HepG2 (cell line): ENCODE data around the gene SMIM14. TPM values are rescaled to one million over a fixed set of nuclear protein-coding genes. Genes with fewer than 3 reads are reported as not detected.

Source experiments
- CEBPB ChIP-seq: IDR thresholded peaks from 2 replicates; pipeline ENCODE4 v1.6.1; 2011; ENCODE audit warnings: low read depth, low read length, improper control_type of control experiment, borderline replicate concordance
- ISL2 ChIP-seq: sonication (generic); formaldehyde crosslinking; IDR thresholded peaks from 2 replicates; pipeline ENCODE4 v1.5.0; 2020; ENCODE audit warnings: missing genetic modification reagents
- KLF13 ChIP-seq: sonication (generic); formaldehyde crosslinking; IDR thresholded peaks from 2 replicates; pipeline ENCODE4 v1.4.0; 2020; ENCODE audit warnings: mild to moderate bottlenecking, missing genetic modification reagents
- KMT2A ChIP-seq: sonication (generic); formaldehyde crosslinking; IDR thresholded peaks from 2 replicates; pipeline ENCODE4 v1.4.0; 2020; ENCODE audit warnings: missing genetic modification reagents
- MYC ChIP-seq: sonication (generic); formaldehyde crosslinking; IDR thresholded peaks from 2 replicates; pipeline ENCODE4 v1.9.0; 2021; ENCODE audit warnings: missing genetic modification reagents, borderline replicate concordance
- RARA ChIP-seq: IDR thresholded peaks from 2 replicates; pipeline ENCODE4 v1.6.1; 2016; ENCODE audit warnings: missing genetic modification reagents, missing compliant biosample characterization
- polyA plus RNA-seq, 8 experiments: library from polyadenylated mRNA; depleted of rRNA in 3 of 8; stranded (reverse) in 7 of 8; unstranded in 1 of 8; fragments of >200 nt; fragmentation: Illumina TruSeq in 4 of 8; extraction: Trizol in 4 of 8; gene quantifications; 2 replicates each; pipeline versions ENCODE4 v1.2.1 to v1.2.3, GENCODE V29; 2011 to 2016; ENCODE audit warnings: low read depth in 4 of 8, missing spikeins in 1 of 8, mixed read lengths in 1 of 8; ENCODE audit not compliant: insufficient read depth in 1 of 8
- total RNA-seq, 5 experiments: library from RNA; depleted of rRNA; stranded (reverse); fragments of >200 nt; fragmentation: Illumina TruSeq; extraction: Trizol; gene quantifications; 2 replicates each; pipeline ENCODE4 v1.2.3, GENCODE V29; 2016; ENCODE audit warnings: low read depth in 1 of 5
- TF ChIP-seq, protein P1 (sequence below): sonication (generic); formaldehyde crosslinking; IDR thresholded peaks from 2 replicates; pipeline ENCODE4 v1.9.0; 2021; ENCODE audit warnings: missing genetic modification reagents, borderline replicate concordance
- TF ChIP-seq, protein P2 (sequence below): fragments of 450-650 bp; IDR thresholded peaks from 2 replicates; pipeline ENCODE4 v1.6.1; 2017
- TF ChIP-seq, protein P3 (sequence below): sonication (generic); formaldehyde crosslinking; IDR thresholded peaks from 2 replicates; pipeline ENCODE4 v1.8.0; 2022; ENCODE audit warnings: missing genetic modification reagents, mild to moderate bottlenecking, inconsistent platforms, borderline replicate concordance
- TF ChIP-seq, protein P4 (sequence below): sonication (generic); formaldehyde crosslinking; IDR thresholded peaks from 2 replicates; pipeline ENCODE4 v1.9.0; 2021; ENCODE audit warnings: missing genetic modification reagents, mild to moderate bottlenecking, borderline replicate concordance

Gene SMIM14
- total and polyA plus RNA-seq, 2 of the 13 experiments (the other 11 are each of a cell fraction or from before 2014, with no cell fraction given): 16.3 to 28.1 TPM

DNA sequence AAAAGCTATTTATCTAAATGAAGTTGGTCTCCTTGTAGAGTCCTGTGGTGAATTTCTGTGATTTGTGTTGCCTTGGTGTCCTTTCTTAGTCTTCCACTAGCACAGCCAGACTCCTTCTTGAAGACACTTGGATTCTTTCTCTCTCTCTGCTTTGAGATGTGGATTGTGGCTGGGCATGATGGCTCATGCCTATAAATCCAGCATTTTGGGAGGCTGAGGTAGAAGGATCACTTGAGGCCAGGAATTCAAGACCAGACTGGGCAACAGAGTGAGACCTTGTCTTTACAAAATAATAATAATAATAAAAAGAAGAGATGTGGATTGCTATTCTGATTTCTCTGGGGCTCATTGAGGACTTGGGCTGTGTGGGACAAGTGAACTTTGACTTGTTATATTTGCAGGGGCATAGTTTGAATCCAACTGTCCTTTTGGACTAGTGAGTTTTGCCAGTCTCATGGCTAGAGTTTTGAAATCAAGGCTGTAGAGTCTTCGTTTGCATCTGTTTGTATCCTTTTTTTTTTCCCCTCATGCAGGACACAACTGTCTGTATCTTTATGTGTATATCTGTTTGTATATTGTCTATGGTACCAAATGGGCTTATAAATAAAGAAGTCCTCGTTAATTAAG lies 11.1 kb upstream of the SMIM14 start (continued):
- TF ChIP-seq MYC (no peak), CEBPB (peak; percentile 64; the same call in 1 of the 2 replicates), KLF13 (CRISPR knock-in tag) (no peak), RARA (peak; percentile 34; the same call in 1 of the 2 replicates), ISL2 (CRISPR knock-in tag) (peak; percentile 37; the same call in 1 of the 2 replicates), KMT2A (CRISPR knock-in tag) (no peak)
- TF ChIP-seq, protein P1, sequence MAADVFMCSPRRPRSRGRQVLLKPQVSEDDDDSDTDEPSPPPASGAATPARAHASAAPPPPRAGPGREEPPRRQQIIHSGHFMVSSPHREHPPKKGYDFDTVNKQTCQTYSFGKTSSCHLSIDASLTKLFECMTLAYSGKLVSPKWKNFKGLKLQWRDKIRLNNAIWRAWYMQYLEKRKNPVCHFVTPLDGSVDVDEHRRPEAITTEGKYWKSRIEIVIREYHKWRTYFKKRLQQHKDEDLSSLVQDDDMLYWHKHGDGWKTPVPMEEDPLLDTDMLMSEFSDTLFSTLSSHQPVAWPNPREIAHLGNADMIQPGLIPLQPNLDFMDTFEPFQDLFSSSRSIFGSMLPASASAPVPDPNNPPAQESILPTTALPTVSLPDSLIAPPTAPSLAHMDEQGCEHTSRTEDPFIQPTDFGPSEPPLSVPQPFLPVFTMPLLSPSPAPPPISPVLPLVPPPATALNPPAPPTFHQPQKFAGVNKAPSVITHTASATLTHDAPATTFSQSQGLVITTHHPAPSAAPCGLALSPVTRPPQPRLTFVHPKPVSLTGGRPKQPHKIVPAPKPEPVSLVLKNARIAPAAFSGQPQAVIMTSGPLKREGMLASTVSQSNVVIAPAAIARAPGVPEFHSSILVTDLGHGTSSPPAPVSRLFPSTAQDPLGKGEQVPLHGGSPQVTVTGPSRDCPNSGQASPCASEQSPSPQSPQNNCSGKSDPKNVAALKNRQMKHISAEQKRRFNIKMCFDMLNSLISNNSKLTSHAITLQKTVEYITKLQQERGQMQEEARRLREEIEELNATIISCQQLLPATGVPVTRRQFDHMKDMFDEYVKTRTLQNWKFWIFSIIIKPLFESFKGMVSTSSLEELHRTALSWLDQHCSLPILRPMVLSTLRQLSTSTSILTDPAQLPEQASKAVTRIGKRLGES (CRISPR knock-in tag): no peak
- TF ChIP-seq, protein P2, sequence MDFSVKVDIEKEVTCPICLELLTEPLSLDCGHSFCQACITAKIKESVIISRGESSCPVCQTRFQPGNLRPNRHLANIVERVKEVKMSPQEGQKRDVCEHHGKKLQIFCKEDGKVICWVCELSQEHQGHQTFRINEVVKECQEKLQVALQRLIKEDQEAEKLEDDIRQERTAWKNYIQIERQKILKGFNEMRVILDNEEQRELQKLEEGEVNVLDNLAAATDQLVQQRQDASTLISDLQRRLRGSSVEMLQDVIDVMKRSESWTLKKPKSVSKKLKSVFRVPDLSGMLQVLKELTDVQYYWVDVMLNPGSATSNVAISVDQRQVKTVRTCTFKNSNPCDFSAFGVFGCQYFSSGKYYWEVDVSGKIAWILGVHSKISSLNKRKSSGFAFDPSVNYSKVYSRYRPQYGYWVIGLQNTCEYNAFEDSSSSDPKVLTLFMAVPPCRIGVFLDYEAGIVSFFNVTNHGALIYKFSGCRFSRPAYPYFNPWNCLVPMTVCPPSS: no peak
- TF ChIP-seq, protein P3, sequence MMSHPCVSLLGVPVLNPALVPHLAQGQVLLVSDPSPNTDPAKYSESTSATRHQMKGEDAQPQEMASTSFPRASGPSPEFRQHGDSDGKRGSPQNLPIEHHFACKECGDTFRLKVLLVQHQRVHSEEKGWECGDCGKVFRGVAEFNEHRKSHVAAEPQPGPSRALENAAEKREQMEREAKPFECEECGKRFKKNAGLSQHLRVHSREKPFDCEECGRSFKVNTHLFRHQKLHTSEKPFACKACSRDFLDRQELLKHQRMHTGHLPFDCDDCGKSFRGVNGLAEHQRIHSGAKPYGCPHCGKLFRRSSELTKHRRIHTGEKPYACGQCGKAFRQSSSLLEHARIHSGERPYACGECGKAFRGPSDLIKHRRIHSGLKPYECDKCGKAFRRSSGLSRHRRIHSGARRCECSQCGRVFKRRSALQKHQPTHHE (CRISPR knock-in tag): no peak
- TF ChIP-seq, protein P4, sequence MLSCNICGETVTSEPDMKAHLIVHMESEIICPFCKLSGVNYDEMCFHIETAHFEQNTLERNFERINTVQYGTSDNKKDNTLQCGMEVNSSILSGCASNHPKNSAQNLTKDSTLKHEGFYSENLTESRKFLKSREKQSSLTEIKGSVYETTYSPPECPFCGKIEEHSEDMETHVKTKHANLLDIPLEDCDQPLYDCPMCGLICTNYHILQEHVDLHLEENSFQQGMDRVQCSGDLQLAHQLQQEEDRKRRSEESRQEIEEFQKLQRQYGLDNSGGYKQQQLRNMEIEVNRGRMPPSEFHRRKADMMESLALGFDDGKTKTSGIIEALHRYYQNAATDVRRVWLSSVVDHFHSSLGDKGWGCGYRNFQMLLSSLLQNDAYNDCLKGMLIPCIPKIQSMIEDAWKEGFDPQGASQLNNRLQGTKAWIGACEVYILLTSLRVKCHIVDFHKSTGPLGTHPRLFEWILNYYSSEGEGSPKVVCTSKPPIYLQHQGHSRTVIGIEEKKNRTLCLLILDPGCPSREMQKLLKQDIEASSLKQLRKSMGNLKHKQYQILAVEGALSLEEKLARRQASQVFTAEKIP: no peak
- TF ChIP-seq, all 625 proteins: peak for 71
